Suppressor macrophage treated with lipopolysaccharide for 1 hour (primary cell): ENCODE results near the gene PYHIN1.
A peak's percentile ranks its signal among the peaks of the same experiment; 100 is the strongest.

ENCODE experiments used
- DNase-seq, 3 donors: peaks; one replicate each; pipeline ENCODE4 v3.0.0-alpha.2; 2020 to 2022

The PYHIN1 gene

DNA sequence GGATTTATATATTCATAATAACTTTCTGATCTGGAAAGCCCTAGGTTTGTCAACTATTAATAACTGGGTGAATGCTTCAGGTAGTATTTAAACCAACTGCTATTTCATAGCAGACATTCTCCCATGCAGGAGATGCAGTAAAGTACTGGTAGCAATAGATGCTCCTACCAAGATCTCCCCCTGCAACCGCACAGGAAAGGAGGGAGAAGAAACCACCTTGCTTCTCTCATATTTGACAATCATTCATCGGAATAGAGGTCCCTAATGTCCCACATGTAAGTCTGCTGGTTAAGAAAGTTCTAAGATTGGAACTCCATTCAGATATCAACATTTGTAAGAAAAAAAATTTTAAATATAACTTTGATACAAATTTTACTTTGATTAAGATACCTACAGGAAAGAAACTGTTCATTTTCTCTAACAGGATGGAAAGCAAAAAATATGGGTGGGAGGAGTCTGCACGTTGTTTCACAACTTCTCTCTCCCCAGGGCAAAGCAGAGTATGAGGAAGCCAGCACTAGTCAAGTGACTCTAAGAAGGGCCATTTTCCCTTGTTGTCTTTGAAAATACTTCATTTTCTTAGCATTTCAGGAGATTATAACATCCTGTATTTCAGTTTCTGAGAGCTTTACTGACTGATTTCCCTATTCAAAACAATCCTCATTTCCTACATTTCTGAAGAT, at the start of gene PYHIN1:
PYHIN1 (plus strand) TSS at position 498 of the 683 bp plus-strand sequence. CDS start 5,359 bp downstream, outside the sequence.
- peak; percentile 47 to 61 (median 48) for DNase-seq

DNA sequence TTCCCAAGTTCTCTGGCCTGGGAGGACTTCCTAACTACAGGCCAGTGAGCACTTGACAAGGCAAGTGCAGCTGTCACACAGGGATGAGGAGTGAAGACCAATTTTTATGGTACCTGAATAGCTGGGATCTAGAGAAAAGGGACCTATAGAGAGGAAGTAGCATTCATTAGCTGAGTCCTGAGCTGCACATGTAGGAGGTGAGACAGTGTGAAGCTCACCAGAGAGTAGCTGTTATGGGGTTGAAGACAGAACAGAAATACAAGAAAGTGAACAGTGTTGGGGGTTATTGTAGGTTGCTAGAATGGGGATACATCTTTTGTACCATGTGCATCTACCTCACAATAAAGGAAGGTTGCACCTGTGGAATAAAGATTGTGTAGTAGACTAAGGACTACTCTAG, 37.7 kb upstream of the PYHIN1 start:
- DNase-seq, result no peak

DNA sequence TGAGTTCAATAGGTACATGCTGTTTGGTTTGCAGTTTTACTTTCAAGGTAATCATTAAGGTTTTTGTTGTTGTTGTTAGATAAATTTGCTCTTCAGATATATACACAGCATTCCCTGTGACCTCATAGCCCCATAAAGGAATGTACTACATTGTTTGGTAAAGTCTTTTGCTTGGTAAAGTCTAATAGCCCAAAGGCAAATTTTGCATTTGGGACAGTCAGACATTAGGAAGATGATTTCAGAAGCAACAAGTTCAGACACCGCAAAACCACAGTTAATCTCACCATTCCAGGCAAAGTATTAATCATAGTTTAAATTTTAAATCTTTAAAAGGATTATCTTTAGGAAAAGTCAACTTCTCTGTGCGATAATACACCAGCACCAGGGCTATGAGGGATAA, 32.6 kb upstream of the PYHIN1 start:
- no peak for DNase-seq

DNA sequence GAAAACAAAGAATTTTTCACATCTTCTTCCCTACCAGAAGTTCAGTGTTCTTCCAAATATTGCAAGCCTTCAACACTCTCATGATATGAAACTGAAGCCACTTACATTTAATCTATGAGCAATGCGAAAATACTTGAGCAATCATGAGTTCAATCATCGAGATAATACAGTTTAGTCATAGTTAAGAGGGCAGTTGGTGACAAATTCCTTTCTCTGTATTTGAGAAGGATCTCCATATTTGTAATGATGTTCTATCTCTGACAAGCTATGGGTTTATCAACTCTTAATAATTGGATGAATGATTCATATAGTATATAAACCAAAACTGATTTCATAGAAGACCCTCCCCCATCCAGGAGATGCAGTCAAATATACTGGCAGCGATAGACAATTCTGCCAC, 29.7 kb upstream of the PYHIN1 start:
- peak; percentile 4 to 37 (median 33) for DNase-seq

DNA sequence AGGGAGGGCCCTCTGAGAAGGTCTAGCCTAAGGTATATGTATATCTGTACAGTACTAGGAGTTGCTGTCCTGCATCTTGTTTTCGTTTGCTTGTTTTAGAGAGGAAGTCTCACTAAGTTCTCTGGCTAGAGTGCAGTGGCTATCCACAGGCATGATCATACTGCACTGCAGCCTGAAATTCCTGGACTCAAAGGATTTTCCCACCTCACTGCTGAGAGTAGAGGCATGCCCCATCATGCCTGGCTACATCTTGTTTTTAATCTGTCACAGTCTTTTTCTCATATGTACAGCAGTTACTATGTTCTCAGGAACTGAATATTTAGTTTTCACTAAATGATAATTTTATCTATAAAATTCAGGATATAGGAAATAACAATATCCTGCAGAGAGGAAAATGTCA, 15.3 kb upstream of the PYHIN1 start:
- DNase-seq, result no peak

DNA sequence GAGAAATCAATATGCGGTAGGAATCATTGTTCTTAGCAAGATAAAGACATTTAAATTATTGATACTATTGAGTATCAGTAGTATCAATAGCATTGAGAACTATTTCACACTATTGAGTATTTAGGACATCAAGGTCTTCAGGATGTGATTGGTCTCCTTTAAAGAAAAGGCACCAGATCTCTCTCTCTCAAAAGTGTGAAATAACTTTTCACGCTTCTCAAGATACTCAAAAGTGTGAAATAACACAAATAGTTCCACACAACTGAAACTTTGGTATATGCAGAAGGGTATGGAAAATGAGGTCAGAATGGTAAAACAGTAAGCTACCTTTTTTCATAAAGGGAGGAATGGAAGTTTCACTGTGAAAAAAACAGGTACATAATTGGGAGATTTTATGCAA, 6.7 kb upstream of the PYHIN1 start:
- no peak for DNase-seq

DNA sequence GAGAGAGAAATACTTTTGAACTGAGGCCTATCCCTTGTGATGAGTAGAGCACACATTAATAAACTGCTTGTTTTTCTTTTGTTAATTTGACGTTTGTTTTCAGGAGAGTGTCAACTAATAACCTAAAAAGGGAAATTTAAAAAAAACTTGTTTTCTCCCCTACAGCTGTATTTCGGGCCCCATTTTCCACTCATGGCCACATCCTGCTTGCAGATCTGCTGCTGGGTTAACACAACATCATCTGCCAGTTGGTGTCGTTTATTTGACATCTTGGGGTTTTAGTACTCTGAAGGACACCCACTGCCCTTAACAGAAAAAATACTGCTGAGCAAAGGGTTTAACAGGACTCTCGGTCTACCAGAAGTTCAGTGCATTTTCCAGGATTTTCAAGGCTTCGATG, 848 bp upstream of the PYHIN1 start:
- DNase-seq, result no peak

DNA sequence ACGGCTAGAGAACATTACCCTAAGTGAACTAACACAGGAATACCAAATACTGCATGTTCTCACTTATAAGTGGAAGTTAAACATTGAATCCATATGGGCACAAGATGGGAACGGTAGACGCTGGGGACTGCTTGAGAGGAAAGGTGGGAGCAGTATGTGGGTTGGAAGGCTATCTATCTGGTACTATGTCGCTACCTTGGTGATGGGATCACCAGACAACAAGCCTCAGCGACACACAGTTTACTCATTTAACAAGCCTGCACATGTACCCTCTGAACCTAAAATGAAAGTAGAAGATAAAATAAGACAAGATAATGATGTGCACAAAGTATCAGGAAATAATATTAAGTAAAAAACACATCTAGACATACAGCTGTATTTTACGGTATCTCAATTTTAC, 819 bp downstream of the PYHIN1 start:
- no peak for DNase-seq

DNA sequence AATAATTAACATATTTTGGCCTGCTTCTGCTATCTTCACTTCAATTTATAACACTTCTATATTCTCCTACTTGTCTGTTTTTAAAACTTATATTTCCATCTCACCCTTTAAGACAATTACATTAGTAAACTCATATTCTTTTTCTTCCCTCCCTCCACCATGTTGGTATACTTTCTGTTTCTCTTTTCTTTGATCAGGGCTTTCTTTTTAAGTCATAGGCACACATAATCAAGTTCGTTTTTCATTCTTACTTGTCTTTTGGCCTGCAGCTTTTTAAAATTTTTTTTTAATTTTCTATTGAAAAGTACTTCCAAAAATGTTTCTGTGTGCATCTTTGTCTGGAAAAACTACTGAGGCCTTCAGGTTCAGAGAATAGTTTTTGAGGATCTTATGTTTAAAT, 2.3 kb downstream of the PYHIN1 start:
- no peak for DNase-seq

DNA sequence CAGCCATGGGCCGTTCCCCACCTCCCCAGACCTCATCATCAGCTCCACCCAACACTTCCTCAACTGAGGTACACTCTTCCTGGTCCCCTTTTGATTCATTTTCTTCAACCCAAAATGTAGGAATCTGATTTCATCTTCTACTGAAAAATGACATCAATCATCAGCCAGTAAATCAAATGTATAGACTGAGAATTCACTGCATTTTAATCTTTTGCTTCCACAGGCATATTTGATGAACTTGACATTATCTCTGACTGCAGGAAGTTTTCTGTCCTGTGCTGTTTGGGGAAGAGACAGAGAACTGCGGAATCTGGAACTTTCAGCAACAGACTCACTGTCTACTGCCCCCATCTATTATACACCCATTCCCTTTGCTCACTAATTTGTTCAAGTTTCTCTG, 7.8 kb downstream of the PYHIN1 start:
- no peak for DNase-seq

DNA sequence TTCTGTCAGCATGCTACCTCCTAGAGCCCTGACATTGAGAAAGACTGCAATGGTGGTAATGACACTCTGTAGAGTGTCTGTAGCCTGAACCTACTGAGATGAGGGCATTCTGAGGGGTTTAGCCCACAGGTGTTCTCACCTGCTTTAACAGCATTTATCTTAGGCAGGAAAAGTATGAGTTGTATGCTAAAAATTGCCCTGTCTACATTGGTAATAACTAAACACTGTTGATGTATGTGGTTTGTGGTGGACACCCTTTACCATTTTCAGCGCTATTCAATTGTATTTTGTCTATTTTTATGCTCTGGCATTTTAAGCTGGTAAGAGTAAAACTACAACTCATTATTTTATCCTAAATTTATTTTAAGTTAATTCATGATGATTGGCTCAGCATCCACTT, 10.0 kb downstream of the PYHIN1 start:
- no peak for DNase-seq

DNA sequence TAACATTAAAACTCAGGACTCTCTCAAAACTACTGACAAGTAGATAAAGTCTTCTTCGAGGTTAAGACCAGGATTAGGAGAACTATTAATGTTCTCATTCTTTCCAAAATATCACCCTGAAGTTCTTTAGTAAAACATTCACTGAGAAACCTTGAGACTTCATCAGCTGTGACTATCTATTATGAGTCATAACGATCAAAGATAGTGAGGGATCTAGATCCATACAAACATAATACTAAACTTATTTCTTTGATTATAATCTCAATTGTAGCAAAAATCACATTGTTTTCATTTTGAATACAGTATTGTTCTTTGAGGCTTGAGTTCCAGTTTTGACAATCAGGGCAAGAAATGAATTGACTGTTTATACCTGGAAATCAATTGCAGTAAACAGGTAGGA, 11.1 kb downstream of the PYHIN1 start:
- no peak for DNase-seq

DNA sequence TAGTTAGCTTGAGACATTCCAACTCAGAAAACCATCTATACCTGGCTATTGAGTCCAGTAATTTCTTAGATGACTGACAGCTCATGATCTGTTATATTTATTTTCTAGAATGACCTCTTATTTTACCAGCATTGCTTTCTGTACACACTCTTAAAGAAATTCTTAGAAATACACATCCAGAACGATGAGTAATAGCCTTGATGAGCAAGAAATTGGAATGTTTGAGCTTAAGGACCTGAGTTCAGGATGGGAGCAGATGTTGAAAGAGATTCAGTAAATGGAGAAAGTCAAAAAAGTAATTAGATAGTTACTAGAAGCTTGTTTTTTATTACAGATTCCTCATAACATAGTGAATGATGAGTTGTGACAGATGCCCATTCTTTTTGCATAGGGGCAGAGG, 11.7 kb downstream of the PYHIN1 start:
- peak in 1 of 3 donors; percentile 11 for DNase-seq

DNA sequence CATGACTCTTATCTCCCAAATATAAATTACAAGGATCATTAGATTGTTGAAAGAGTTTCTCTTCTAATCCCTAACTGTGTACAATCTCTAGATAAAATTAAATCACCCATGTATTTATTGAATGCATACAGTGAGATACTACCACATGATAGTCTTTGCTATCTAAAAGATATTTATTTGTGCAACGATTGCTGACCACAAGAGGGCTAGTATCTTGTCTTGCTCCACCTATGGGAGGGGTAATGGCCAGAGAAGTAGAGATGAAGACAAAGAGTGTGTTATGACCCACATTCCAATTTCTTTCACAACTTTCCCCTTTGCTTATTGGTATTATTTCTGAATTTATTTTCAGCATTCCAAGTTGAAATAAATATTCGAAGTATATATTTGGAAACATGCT, 13.7 kb downstream of the PYHIN1 start:
- no peak for DNase-seq

DNA sequence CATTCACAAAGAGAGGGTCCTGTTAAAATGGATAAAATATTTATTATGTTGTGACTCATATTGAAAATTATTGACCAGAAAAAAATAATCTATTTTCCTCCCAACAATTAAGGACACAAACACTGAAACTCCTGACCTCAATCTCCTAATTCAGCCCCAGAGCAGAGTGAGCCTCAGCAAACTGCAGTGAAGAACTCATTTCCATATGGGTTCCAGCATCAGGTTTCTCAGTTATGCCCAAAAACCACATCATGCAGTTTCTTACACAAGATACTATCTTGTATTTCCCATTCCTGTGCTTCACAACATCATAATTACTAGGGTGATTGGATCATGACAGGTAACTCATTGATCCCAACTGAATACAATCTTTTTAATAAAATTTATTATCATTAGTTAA, 15.4 kb downstream of the PYHIN1 start:
- DNase-seq, result peak in 1 of 3 donors; percentile 2

DNA sequence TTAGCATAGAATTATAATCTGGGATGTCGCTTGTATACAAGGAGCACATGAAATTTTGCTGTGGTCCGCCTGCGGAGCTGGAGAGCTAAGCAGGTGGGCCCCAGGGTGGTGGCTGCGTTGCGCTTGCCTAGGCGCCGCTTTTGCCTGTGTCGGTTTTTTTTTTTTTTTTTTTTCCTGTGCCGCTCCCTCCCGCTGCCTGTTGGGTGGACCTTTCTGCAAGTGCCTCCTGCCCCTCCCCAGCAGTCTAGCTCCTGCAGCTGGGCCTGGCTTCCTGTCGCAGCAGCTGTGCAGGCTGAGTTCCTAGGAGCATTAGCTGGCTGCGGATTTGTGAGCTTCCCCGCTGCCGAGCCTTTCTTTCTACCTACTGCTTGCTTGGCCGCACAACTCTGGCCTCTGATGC, 20.6 kb downstream of the PYHIN1 start:
- no peak for DNase-seq

DNA sequence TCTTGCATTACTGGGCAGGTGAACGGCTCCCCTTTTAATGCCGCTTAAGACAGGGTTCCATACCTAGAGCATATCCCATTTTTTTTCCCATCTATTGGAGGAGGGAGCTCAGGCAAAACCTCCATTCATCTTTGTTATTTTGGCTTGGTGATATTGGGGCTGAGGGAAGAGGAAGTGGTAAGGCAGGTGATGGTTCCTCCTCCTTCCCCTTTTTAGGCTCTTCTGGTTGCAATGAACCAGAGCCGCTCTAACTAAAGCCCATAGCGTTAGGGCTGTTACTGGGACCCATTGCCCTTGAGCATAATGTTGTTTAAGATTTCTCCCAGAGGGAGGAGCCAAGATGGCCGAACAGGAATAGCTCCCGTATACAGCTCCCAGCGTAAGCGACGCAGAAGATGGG, 21.1 kb downstream of the PYHIN1 start:
- DNase-seq, result no peak

DNA sequence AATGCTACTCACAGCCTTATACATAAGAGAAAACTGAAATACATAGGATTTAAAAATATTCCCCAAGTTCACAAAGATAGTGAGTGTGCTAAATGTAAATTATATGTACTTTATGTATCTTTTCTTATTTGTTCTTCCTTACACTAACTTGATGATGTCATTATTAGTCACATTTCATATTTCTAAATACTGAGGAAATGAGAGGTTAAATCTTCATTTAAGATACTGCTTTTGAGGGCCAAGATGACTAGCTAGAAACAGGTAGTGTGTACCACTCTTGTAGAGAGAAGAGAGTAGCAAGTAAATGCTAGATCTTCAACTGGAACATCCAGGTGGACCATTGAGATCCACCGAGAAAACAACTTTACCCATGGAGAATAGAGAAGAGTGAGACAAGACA, 29.8 kb downstream of the PYHIN1 start:
- DNase-seq, result peak in 2 of 3 donors; percentile 22 to 44

DNA sequence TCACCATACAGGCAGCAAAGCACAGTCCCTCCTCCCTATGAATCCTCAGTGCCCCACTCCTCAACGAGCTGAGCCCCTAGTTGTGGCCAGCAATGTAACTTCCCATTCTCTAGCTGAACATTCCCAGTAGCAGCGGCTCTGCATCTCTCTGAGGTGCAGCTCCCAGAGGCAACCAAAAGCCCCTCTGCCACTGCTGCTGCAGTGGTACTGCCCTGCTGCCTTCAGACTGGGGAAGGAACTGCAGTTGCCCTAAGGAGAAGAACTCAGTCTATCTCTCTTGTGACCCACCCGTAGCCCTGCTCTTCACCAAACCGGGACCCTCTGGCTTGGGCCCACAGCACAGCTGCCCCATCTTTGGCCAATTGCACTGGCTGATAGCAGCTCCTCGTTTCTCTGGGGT, 31.6 kb downstream of the PYHIN1 start:
- no peak for DNase-seq

DNA sequence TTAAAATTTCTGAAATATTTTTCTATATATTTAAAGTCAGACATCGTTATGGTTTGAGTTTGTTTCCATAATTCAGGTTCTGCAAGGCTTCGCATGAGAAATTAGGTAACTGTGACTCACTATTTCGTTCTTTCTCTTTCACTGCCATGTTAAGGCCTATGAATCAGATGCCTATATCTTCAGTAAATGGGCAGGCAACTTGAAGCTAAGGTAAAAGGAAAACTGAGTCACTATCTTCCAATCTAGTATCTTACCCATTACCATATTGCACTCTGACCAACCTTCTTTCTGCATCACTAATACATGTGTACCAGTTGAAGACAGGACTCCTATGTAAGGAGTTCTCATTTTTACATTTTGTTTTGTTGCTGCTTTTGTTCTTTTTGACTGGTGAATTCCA, 37.8 kb downstream of the PYHIN1 start:
- DNase-seq, result no peak

DNA sequence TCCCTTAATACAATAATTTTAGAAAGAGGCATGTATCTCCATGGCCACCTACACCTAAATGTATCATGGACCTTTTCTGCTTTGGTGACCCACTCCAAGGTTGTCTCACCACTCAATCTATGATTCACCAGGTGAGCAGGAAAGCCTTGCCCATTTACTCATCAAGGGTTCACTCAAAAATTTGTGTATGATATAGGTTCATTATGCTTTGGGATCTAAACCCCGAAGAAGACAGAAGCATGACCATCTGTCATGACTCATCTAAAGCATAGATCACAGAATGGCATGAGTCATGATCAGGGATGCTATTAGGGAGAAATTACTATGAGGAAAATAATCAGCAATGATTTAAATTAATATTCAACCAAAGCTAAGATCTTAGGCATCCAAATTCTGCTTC, 38.5 kb downstream of the PYHIN1 start:
- peak; percentile 6 to 32 (median 22) for DNase-seq

DNA sequence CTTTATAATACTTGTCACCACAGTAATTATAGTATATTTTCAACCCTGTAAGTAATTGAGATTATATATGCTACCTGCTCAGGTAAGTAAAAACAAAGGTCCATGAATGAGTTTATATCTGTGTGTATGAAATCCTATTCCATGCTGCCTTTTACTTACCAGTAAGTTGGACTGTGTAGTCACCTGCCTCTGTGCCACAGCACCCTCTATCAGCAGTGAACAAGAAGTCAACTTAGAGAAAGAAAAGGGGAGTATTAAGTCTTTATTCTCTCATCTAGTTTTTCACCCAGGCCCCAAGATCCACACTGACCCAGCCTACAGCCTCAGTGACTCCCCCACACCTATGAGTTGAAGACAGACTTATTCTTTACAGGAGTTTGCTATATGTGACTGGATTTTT, 41.5 kb downstream of the PYHIN1 start:
- peak in 1 of 3 donors; percentile 8 for DNase-seq

DNA sequence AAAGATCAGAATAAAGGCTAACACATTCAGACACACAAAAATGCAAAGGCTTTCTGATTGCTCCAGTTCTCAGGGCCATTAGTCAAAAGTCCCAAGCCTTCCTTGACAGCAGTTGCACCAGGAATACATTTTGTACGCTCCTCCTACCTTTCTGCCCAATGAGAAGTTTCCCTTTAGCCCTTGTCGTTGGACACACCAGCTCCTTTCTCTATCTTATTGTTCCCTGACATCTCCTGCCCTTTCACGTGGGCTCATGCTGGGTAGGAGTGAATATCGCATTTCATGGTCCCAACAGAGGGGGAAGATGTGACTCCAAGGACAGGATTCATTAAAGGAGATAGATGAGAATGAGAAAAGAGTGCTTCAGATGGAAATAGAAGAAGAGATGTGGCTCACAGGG, 44.9 kb downstream of the PYHIN1 start:
- DNase-seq, result no peak

DNA sequence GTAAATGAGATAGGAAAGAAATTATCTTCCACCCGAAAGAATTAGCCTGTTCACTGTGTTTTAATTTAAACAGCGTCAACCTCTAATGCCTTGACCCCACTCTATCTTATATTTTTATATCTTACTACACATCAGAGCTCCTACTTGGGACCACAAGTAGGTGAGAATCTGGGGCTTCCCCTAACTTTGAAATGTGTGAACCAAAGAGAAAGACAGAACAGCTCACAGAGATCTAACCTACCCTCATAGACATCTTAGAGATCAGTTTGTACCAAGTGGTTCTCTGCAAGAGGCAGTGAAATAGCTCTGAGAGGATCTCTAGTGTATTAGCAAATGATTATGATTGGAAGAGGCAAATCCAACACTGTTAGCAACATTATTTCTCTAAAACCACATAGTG, 47.4 kb downstream of the PYHIN1 start:
- no peak for DNase-seq

DNA sequence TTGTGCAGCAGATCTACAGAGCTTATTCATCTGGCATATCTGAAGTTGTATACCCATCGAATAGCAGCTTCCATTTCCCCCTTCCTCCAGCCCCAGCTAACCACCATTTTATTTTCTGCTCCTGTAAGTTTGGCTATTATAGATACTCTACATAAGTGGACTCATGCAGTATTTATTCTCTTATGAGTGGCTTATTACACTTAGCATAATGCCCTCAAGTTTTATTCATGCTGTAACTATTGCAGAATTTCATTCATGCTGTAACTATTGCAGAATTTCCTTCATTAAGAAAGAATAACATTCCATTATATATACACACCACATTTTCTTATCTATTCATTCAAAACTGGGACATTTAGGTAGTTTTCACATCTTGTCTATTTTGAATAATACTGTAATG, 47.9 kb downstream of the PYHIN1 start:
- no peak for DNase-seq

DNA sequence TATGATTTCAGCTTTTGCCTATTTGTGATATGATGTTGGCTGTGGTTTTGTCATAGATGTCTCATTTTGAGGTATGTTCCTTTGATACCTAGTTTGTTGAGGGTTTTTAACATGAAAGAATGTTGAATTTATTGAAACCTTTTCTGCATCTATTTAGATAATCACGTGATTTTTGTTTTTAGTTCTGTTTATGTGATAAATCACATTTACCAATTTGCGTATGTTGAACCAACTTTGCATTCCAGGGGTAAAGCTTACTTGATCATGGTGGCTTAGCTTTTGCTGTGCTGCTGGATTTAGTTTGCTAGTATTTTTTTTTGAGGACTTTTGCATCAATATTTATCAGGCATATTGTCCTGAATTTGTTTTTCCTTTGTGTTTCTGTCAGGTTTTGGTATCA, 51.9 kb downstream of the PYHIN1 start:
- DNase-seq, result no peak
